K562 (cell line): ENCODE measurements around the gene GABARAP.

Experiments used
- TAF1 ChIP-seq: IDR thresholded peaks from 2 replicates; pipeline ENCODE4 v1.6.1; 2011; ENCODE audit warnings: mild to moderate bottlenecking, low read length, moderate library complexity; ENCODE audit not compliant: insufficient read depth, control insufficient read depth, severe bottlenecking; ENCODE audit errors: extremely low read depth
- TF ChIP-seq, protein P1 (sequence below): fragments of 250-450 bp; sonication (Bioruptor Pico); IDR thresholded peaks from 2 replicates; pipeline ENCODE4 v1.4.0; 2020; ENCODE audit warnings: borderline replicate concordance
- TF ChIP-seq, protein P2 (sequence below), 2 experiments: fragments of 450-650 bp in 1 of 2; sonication (generic) in 1 of 2; formaldehyde crosslinking in 1 of 2; IDR thresholded peaks; 2 replicates each; pipeline versions ENCODE4 v1.7.1 to v1.9.0; 2016 to 2022; ENCODE audit warnings: inconsistent platforms in 1 of 2, mild to moderate bottlenecking in 1 of 2, missing genetic modification reagents in 1 of 2

DNA sequence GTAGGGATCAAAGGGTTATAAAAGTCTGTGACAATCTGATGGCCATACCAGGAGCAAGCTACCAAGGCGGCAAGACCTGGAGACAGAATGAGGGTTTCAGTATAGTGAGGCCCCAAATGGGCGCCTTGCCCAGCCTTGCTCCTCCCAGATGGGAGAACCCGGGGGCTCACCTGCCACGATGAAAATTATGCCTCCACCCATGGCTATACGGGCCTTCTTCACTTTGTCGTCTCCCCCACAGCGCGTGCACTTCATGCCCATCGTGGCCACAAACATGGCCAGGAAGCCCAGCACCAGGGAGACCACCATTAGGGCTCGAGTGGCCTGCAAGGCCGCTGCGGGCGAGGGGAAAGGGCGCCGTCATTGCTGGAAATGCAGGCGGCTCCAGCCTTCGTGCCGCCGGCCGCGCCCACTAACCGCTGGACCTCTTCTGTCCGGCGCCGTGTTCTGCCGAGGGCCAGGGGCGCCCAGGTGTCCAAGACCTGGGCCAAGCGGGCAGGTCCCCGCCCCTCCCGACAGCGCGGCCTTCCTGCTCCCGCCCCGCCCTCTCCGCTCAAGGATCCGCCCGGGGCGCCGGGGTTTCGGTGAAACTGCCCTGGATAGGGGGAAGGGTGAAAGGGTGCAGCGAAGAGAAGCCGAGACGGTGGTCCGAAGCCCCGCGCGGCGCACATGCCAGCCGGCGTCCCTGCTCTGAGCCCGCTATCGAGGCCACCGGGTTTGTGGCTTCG lies 18.6 kb upstream of the GABARAP start:
- TF ChIP-seq, protein P1, sequence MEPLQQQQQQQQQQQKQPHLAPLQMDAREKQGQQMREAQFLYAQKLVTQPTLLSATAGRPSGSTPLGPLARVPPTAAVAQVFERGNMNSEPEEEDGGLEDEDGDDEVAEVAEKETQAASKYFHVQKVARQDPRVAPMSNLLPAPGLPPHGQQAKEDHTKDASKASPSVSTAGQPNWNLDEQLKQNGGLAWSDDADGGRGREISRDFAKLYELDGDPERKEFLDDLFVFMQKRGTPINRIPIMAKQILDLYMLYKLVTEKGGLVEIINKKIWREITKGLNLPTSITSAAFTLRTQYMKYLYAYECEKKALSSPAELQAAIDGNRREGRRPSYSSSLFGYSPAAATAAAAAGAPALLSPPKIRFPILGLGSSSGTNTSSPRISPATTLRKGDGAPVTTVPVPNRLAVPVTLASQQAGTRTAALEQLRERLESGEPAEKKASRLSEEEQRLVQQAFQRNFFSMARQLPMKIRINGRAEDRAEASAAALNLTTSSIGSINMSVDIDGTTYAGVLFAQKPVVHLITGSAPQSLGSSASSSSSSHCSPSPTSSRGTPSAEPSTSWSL, result no peak
- TF ChIP-seq TAF1, result no peak
- TF ChIP-seq, protein P2, sequence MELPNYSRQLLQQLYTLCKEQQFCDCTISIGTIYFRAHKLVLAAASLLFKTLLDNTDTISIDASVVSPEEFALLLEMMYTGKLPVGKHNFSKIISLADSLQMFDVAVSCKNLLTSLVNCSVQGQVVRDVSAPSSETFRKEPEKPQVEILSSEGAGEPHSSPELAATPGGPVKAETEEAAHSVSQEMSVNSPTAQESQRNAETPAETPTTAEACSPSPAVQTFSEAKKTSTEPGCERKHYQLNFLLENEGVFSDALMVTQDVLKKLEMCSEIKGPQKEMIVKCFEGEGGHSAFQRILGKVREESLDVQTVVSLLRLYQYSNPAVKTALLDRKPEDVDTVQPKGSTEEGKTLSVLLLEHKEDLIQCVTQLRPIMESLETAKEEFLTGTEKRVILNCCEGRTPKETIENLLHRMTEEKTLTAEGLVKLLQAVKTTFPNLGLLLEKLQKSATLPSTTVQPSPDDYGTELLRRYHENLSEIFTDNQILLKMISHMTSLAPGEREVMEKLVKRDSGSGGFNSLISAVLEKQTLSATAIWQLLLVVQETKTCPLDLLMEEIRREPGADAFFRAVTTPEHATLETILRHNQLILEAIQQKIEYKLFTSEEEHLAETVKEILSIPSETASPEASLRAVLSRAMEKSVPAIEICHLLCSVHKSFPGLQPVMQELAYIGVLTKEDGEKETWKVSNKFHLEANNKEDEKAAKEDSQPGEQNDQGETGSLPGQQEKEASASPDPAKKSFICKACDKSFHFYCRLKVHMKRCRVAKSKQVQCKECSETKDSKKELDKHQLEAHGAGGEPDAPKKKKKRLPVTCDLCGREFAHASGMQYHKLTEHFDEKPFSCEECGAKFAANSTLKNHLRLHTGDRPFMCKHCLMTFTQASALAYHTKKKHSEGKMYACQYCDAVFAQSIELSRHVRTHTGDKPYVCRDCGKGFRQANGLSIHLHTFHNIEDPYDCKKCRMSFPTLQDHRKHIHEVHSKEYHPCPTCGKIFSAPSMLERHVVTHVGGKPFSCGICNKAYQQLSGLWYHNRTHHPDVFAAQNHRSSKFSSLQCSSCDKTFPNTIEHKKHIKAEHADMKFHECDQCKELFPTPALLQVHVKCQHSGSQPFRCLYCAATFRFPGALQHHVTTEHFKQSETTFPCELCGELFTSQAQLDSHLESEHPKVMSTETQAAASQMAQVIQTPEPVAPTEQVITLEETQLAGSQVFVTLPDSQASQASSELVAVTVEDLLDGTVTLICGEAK (IDR thresholded peaks at IDR 0.05), result no peak
- TF ChIP-seq, protein P2 (CRISPR knock-in tag; IDR thresholded peaks at IDR 0.05), result no peak
